Neuronal stem cell (in vitro differentiated cells): ENCODE measurements around the gene TRIM62.

ENCODE experiments used
- DNase-seq: peaks from one replicate; pipeline ENCODE4 v3.0.0-alpha.2; 2013; ENCODE audit warnings: low spot score
- H2AFZ ChIP-seq: one replicate; pipeline ENCODE4 v1.6.1; 2013; ENCODE audit warnings: mild to moderate bottlenecking, low read length, inconsistent platforms
- H2AK5ac ChIP-seq: 2 replicates; pipeline ENCODE4 v1.6.1; 2013; ENCODE audit warnings: low read depth, mild to moderate bottlenecking, inconsistent platforms, low read length, moderate library complexity, mixed read lengths
- H2BK120ac ChIP-seq: 2 replicates; pipeline ENCODE4 v1.6.1; 2013; ENCODE audit warnings: low read depth, mild to moderate bottlenecking, inconsistent platforms, low read length, moderate library complexity, mixed read lengths
- H2BK12ac ChIP-seq: one replicate; pipeline ENCODE4 v1.6.1; 2013; ENCODE audit warnings: low read length, inconsistent platforms
- H2BK15ac ChIP-seq: 2 replicates; pipeline ENCODE4 v1.6.1; 2013; ENCODE audit warnings: mild to moderate bottlenecking, low read length, inconsistent platforms, mixed read lengths
- H2BK5ac ChIP-seq: one replicate; pipeline ENCODE4 v1.6.1; 2013; ENCODE audit warnings: inconsistent platforms, mild to moderate bottlenecking, low read length, moderate library complexity
- H3K14ac ChIP-seq: one replicate; pipeline ENCODE4 v1.6.1; 2013; ENCODE audit warnings: low read length, inconsistent platforms
- H3K18ac ChIP-seq: 2 replicates; pipeline ENCODE4 v1.6.1; 2013; ENCODE audit warnings: low read length, inconsistent platforms
- H3K23ac ChIP-seq: 2 replicates; pipeline ENCODE4 v1.6.1; 2013; ENCODE audit warnings: low read depth, mild to moderate bottlenecking, mixed read lengths, low read length, inconsistent platforms; ENCODE audit not compliant: poor library complexity
- H3K27ac ChIP-seq: replicated peaks from 3 replicates; pipeline ENCODE4 v1.5.1; 2013; ENCODE audit warnings: low read length, inconsistent platforms
- H3K27me3 ChIP-seq, 3 experiments: 2 replicates each; pipeline ENCODE4 v1.6.1; 2013; ENCODE audit warnings: low read length in 3 of 3, mild to moderate bottlenecking in 2 of 3, inconsistent platforms in 1 of 3, low read depth in 1 of 3, mixed read lengths in 1 of 3, moderate library complexity in 1 of 3; ENCODE audit not compliant: control insufficient read depth in 3 of 3, insufficient read depth in 3 of 3
- H3K36me3 ChIP-seq, 2 donors: replicated peaks in 1 of 2; 2 replicates each; pipeline ENCODE4 v1.6.1; 2013; ENCODE audit warnings: low read length in 2 of 2; ENCODE audit not compliant: control insufficient read depth in 2 of 2, insufficient read depth in 2 of 2
- H3K4ac ChIP-seq: 2 replicates; pipeline ENCODE4 v1.6.1; 2013; ENCODE audit warnings: inconsistent platforms, mild to moderate bottlenecking, low read length, moderate library complexity
- H3K4me1 ChIP-seq, 2 donors: 1 replicate in 1 of 2; 2 replicates in 1 of 2; pipeline ENCODE4 v1.6.1; 2013; ENCODE audit warnings: low read length in 2 of 2, low read depth in 1 of 2; ENCODE audit not compliant: control insufficient read depth in 2 of 2, insufficient read depth in 1 of 2
- H3K4me2 ChIP-seq: one replicate; pipeline ENCODE4 v1.6.1; 2013; ENCODE audit warnings: mild to moderate bottlenecking, low read length, inconsistent platforms; ENCODE audit not compliant: insufficient read depth, poor library complexity, severe bottlenecking
- H3K4me3 ChIP-seq, 2 donors: 2 replicates each; pipeline ENCODE4 v1.5.1; 2013; ENCODE audit warnings: low read length in 2 of 2, mild to moderate bottlenecking in 2 of 2, inconsistent platforms in 1 of 2, moderate library complexity in 1 of 2
- H3K79me1 ChIP-seq: one replicate; pipeline ENCODE4 v1.6.1; 2013; ENCODE audit warnings: low read depth, mild to moderate bottlenecking, inconsistent platforms, low read length, moderate library complexity
- H3K9ac ChIP-seq: one replicate; pipeline ENCODE4 v1.6.1; 2013; ENCODE audit warnings: mild to moderate bottlenecking, low read depth, low read length, inconsistent platforms; ENCODE audit not compliant: poor library complexity
- H3K9me3 ChIP-seq, 2 donors: replicated peaks in 1 of 2; 2 replicates each; pipeline versions ENCODE3 to v1.6.1; 2013; ENCODE audit warnings: low read length in 2 of 2, mild to moderate bottlenecking in 2 of 2, inconsistent platforms in 1 of 2, low read depth in 1 of 2, mixed read lengths in 1 of 2, moderate library complexity in 1 of 2; ENCODE audit not compliant: control insufficient read depth in 2 of 2, insufficient read depth in 1 of 2
- H4K8ac ChIP-seq: one replicate; pipeline ENCODE4 v1.6.1; 2013; ENCODE audit warnings: low read depth, mild to moderate bottlenecking, inconsistent platforms, low read length, moderate library complexity
- H4K91ac ChIP-seq: one replicate; pipeline ENCODE4 v1.6.1; 2013; ENCODE audit warnings: low read length, low read depth, mild to moderate bottlenecking, inconsistent platforms; ENCODE audit not compliant: poor library complexity
- WGBS, 2 donors: extraction: QIAGEN DNeasy Blood & Tissue Kit; methylation state at CpG; one replicate each; pipeline ENCODE4 v1.1.7; 2013; ENCODE audit warnings: missing lambda C conversion rate in 2 of 2, mixed read lengths in 1 of 2; ENCODE audit not compliant: insufficient read length in 2 of 2, insufficient replicate concordance in 1 of 2; ENCODE audit errors: extremely low coverage in 2 of 2; 5-methylcytosine and 5-hydroxymethylcytosine counted together

TRIM62 gene

DNA sequence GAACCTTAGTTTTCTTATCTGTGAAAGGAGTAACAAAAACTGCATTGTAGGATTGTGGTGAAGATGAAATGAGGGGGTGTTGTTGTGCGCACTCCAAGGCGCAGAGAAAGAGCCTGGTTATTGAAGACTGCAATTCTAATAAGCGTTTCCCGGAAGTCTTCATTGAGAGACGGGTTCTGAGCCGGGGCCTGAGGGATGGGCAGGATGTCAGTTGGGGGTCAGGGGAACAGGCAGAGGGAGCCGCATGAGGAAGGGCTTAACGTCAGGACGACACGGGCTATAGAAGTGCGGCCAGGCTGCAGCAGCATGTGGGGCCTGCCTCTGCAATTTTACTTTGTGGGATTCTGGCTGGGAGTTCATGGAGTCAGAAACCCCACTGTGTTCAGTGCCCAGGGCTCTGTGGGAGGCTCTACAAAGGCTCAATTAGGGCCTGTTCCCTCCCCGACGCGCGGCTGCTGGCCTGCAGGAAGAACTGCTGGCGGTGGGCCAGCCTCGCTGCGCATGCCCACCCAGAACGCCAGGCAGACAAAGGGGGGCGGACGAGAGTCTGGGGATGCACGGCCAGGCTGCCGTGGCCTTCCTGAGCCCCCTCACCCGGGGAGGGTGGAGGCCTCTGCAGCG lies 20.7 kb downstream of the TRIM62 start:
- Histone ChIP-seq H3K79me1 (peaks cover 3% of the 10 kb centered on the region), H3K9me3 (peaks cover 0 to 8% of the 10 kb centered on the region in 2 donors), H2BK12ac (no peak overlapping the region), H3K9ac (no peak overlapping the region), H2BK120ac (no peak overlapping the region), H3K14ac (no peak overlapping the region), H3K4me3 (no peak overlapping the region), H4K8ac (no peak overlapping the region), H3K4ac (no peak overlapping the region), H2BK15ac (no peak overlapping the region), H3K4me1 (peaks cover 33 to 41% of the 10 kb centered on the region in 2 donors), H2AFZ (peak overlapping the region; percentile 76), H3K27ac (peak overlapping the region; percentile 50), H3K18ac (peak overlapping the region; percentile 49), H2AK5ac (peak overlapping the region; percentile 49), H3K4me2 (no peak overlapping the region), H3K27me3 (no peaks in the 10 kb centered on the region), H4K91ac (no peak overlapping the region), H3K23ac (no peak overlapping the region), H2BK5ac (no peak overlapping the region), H3K36me3 (peaks cover 3 to 56% of the 10 kb centered on the region in 2 donors)
- no CpG with 5 or more reads among the region's 25 CpGs for WGBS, 2 donors
- DNase-seq: peak; percentile 70

DNA sequence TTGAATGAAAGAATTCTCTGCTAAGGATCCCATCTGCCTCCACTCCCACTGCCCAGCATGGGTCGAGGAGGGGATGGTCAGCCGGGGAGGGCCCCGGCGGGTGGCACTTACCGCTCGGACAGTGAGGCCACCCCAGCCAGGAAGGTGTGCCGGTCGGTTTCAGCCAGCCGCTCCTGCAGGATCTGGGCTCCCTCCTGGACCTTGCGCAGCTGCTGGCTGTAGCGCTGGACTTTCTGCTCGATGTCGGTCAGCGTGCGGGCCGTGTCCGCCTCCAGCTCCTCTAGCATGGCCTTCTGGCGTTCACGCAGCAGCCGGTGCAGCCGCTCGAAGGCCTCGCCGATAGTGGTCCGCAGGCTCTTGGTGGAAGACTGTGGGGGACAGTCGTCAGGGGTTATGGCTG lies 22.3 kb downstream of the TRIM62 start:
- no peak for DNase-seq
- peak overlapping the region; percentile 9 for H3K9ac ChIP-seq
- peak overlapping the region; percentile 30 for H4K91ac ChIP-seq
- no peak overlapping the region for H3K14ac ChIP-seq
- H2BK15ac ChIP-seq: no peak overlapping the region
- peak overlapping the region; percentile 59 for H2BK12ac ChIP-seq
- no peak overlapping the region for H3K27ac ChIP-seq
- no peak overlapping the region for H2AFZ ChIP-seq
- peak overlapping the region; percentile 77 for H2AK5ac ChIP-seq
- H3K23ac ChIP-seq: no peak overlapping the region
- peaks cover 3% of the 10 kb centered on the region for H3K79me1 ChIP-seq
- H3K27me3 ChIP-seq: no peaks in the 10 kb centered on the region
- H3K4me2 ChIP-seq: no peak overlapping the region
- H3K36me3 ChIP-seq: peaks cover 3 to 53% of the 10 kb centered on the region in 2 donors
- H3K4me3 ChIP-seq: no peak overlapping the region
- no CpG with 5 or more reads among the region's 26 CpGs for WGBS, 2 donors
- H3K4ac ChIP-seq: no peak overlapping the region
- H2BK5ac ChIP-seq: no peak overlapping the region
- peaks cover 34 to 39% of the 10 kb centered on the region in 2 donors for H3K4me1 ChIP-seq
- no peaks in the 10 kb centered on the region for H3K9me3 ChIP-seq
- no peak overlapping the region for H4K8ac ChIP-seq
- no peak overlapping the region for H2BK120ac ChIP-seq
- H3K18ac ChIP-seq: peak overlapping the region; percentile 88

DNA sequence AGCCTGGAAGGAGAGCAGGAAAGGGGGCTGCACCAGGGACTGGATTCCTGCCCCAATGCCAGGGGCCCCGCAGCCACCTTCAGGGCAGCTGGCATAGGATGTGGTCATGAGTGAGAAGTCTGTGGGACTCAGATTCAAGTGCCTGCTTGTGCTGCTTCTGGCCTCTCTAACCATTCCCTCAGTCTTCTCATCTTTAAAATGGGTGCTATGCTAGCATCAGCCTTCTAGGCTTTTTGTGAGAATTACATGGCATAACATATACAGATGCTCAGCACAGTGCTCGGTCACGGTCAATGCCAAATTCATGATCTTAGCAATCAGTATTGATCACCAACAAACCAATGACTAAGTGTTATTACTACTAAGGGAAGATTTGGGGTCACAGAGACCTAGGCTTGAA lies 23.5 kb downstream of the TRIM62 start:
- Histone ChIP-seq H3K14ac (no peak overlapping the region), H3K9ac (no peak overlapping the region), H3K4me3 (no peak overlapping the region), H3K18ac (no peak overlapping the region), H3K4me1 (peaks cover 26 to 34% of the 10 kb centered on the region in 2 donors), H3K27me3 (no peaks in the 10 kb centered on the region), H3K9me3 (no peaks in the 10 kb centered on the region), H2AFZ (no peak overlapping the region), H4K8ac (no peak overlapping the region), H2AK5ac (peak overlapping the region; percentile 17), H3K4ac (no peak overlapping the region), H2BK12ac (no peak overlapping the region), H3K27ac (no peak overlapping the region), H3K36me3 (peaks cover 3 to 60% of the 10 kb centered on the region in 2 donors), H4K91ac (no peak overlapping the region), H3K4me2 (no peak overlapping the region), H2BK15ac (no peak overlapping the region), H2BK5ac (no peak overlapping the region), H3K23ac (no peak overlapping the region), H3K79me1 (peaks cover 3% of the 10 kb centered on the region), H2BK120ac (no peak overlapping the region)
- WGBS, 2 donors: no CpG with 5 or more reads among the region's 3 CpGs
- no peak for DNase-seq

DNA sequence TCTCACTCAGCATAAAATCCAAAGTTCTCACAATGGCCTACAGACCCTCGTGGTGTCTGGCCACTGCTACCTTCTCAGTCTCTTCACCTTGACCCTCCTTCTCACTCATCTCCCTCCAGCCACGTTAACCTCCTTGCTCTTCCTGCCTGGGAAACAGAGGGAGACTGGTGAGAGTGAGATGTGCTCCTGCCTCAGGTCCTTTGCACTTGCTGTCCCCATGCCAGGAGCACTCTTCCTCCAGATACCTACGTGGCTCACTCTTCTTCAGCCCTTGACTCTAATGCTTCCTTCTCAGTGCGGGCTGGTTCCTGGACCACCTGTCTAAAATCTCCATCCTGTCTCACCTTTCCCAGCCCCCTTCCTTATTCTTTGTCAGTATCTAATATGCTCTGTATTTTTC lies 24.7 kb downstream of the TRIM62 start:
- no peak overlapping the region for H2BK12ac ChIP-seq
- H2AFZ ChIP-seq: no peak overlapping the region
- H4K91ac ChIP-seq: no peak overlapping the region
- no peak overlapping the region for H2BK5ac ChIP-seq
- H3K9ac ChIP-seq: no peak overlapping the region
- WGBS, 2 donors: no CpG with 5 or more reads among the region's 4 CpGs
- peak overlapping the region; percentile 13 for H3K18ac ChIP-seq
- H3K4me2 ChIP-seq: no peak overlapping the region
- H3K9me3 ChIP-seq: no peaks in the 10 kb centered on the region
- no peak for DNase-seq
- H4K8ac ChIP-seq: no peak overlapping the region
- peaks cover 3% of the 10 kb centered on the region for H3K79me1 ChIP-seq
- H3K4ac ChIP-seq: no peak overlapping the region
- peak overlapping the region; percentile 4 for H3K27ac ChIP-seq
- H2AK5ac ChIP-seq: no peak overlapping the region
- no peak overlapping the region for H2BK15ac ChIP-seq
- H3K27me3 ChIP-seq: no peaks in the 10 kb centered on the region
- no peak overlapping the region for H3K4me3 ChIP-seq
- peaks cover 28 to 34% of the 10 kb centered on the region in 2 donors for H3K4me1 ChIP-seq
- peaks cover 3 to 58% of the 10 kb centered on the region in 2 donors for H3K36me3 ChIP-seq
- H2BK120ac ChIP-seq: no peak overlapping the region
- H3K23ac ChIP-seq: no peak overlapping the region
- no peak overlapping the region for H3K14ac ChIP-seq
